H1 (cell line): ENCODE results near the gene ABHD6. TPM values are rescaled to one million over a fixed set of nuclear protein-coding genes. Genes with fewer than 3 reads are reported as not detected.

Experiments
- CTCF ChIA-PET: fragments of 300-600 bp; sonication (Branson Sonifier 250); formaldehyde crosslinking; loops from one replicate; lab custom pipeline; 2021; ENCODE audit not compliant: partially characterized antibody; lab: Charles Lee
- POLR2A ChIA-PET: fragments of 300-600 bp; sonication (Branson Sonifier 250); formaldehyde crosslinking; loops from one replicate; lab custom pipeline; 2021; ENCODE audit warnings: inconsistent platforms; ENCODE audit not compliant: partially characterized antibody; lab: Charles Lee
- DNase-seq, 2 experiments: peaks; one replicate each; pipeline versions ENCODE4 v3.0.0 to v3.0.0-alpha.2; 2010 to 2022; ENCODE audit warnings: low spot score in 2 of 2, low read depth in 1 of 2, mixed read lengths in 1 of 2
- FAIRE-seq: peaks from 2 replicates; lab custom pipeline; 2011; peaks lifted over from hg19 to GRCh38; lab: Jason Lieb, UNC
- H2AFZ ChIP-seq: 2 replicates; pipeline ENCODE4 v1.8.1; 2012; ENCODE audit warnings: low read length, inconsistent platforms
- H2AK5ac ChIP-seq: 2 replicates; pipeline ENCODE4 v1.6.1; 2013; ENCODE audit warnings: low read depth, low read length
- H2BK120ac ChIP-seq: replicated peaks from 2 replicates; pipeline ENCODE3; 2013; ENCODE audit warnings: low read depth, low read length, inconsistent platforms
- H2BK12ac ChIP-seq: 2 replicates; pipeline ENCODE4 v1.6.1; 2013; ENCODE audit warnings: low read depth, low read length
- H2BK15ac ChIP-seq: 2 replicates; pipeline ENCODE4 v1.6.1; 2013; ENCODE audit warnings: low read length
- H2BK20ac ChIP-seq: 2 replicates; pipeline ENCODE4 v1.6.1; 2013; ENCODE audit warnings: low read length
- H2BK5ac ChIP-seq: 2 replicates; pipeline ENCODE4 v1.6.1; 2013; ENCODE audit warnings: low read depth, low read length
- H3K14ac ChIP-seq: 2 replicates; pipeline ENCODE4 v1.6.1; 2013; ENCODE audit warnings: inconsistent platforms; ENCODE audit not compliant: insufficient read length
- H3K18ac ChIP-seq: 2 replicates; pipeline ENCODE4 v1.6.1; 2013; ENCODE audit warnings: low read length; ENCODE audit errors: extremely low read depth
- H3K23ac ChIP-seq: 2 replicates; pipeline ENCODE4 v1.6.1; 2013; ENCODE audit warnings: inconsistent platforms; ENCODE audit not compliant: insufficient read length
- H3K23me2 ChIP-seq: 2 replicates; pipeline ENCODE4 v1.6.1; 2013; ENCODE audit warnings: low read depth, low read length
- H3K27ac ChIP-seq: 2 replicates; pipeline ENCODE4 v1.6.1; 2011; ENCODE audit warnings: low read depth, low read length, inconsistent platforms
- H3K27me3 ChIP-seq, 4 experiments: replicated peaks in 1 of 4; 1 replicate in 1 of 4; 2 replicates in 3 of 4; pipeline versions ENCODE4 v1.6.1 to v1.8.1; 2011 to 2013; ENCODE audit warnings: low read length in 3 of 4, mild to moderate bottlenecking in 3 of 4, inconsistent platforms in 2 of 4, mixed read lengths in 2 of 4, moderate library complexity in 1 of 4; ENCODE audit not compliant: control insufficient read depth in 3 of 4, insufficient read depth in 3 of 4; ENCODE audit errors: extremely low read depth in 1 of 4
- H3K36me3 ChIP-seq, 4 experiments: 2 replicates each; pipeline versions ENCODE4 v1.6.1 to v1.8.1; 2011 to 2013; ENCODE audit warnings: mild to moderate bottlenecking in 4 of 4, low read length in 3 of 4, moderate library complexity in 2 of 4, control low read depth in 1 of 4, inconsistent platforms in 1 of 4; ENCODE audit not compliant: insufficient read depth in 4 of 4, control insufficient read depth in 2 of 4
- H3K4ac ChIP-seq: replicated peaks from 2 replicates; pipeline ENCODE3; 2013; ENCODE audit warnings: low read length, low read depth, mixed read lengths, inconsistent platforms; ENCODE audit not compliant: insufficient read length
- H3K4me1 ChIP-seq, 4 experiments: replicated peaks in 1 of 4; 1 replicate in 1 of 4; 2 replicates in 3 of 4; pipeline versions ENCODE4 v1.6.1 to v1.8.1; 2011 to 2013; ENCODE audit warnings: low read length in 3 of 4, inconsistent platforms in 2 of 4, mixed read lengths in 1 of 4; ENCODE audit not compliant: insufficient read depth in 4 of 4, control insufficient read depth in 3 of 4
- H3K4me2 ChIP-seq, 2 experiments: 2 replicates each; pipeline versions ENCODE4 v1.6.1 to v1.8.1; 2011 to 2013; ENCODE audit warnings: low read depth in 2 of 2, low read length in 2 of 2, control low read depth in 1 of 2, inconsistent platforms in 1 of 2, mild to moderate bottlenecking in 1 of 2; ENCODE audit not compliant: insufficient read depth in 1 of 2
- H3K4me3 ChIP-seq, 4 experiments: fragments of 200-600, 300-600 bp in 1 of 4; sonication (generic), shearing (Covaris generic), sonication (Bioruptor Twin) in 1 of 4; 2 replicates each; pipeline versions ENCODE4 v1.5.1 to v1.8.1; 2011 to 2016; ENCODE audit warnings: low read length in 4 of 4, low read depth in 3 of 4, control low read depth in 2 of 4, inconsistent platforms in 2 of 4, mild to moderate bottlenecking in 2 of 4, mixed read lengths in 1 of 4, moderate library complexity in 1 of 4; ENCODE audit not compliant: insufficient read depth in 2 of 4; ENCODE audit errors: extremely low read depth in 1 of 4
- H3K56ac ChIP-seq: replicated peaks from 2 replicates; pipeline ENCODE3; 2013; ENCODE audit warnings: low read depth, mild to moderate bottlenecking, mixed read lengths, low read length, inconsistent platforms; ENCODE audit not compliant: insufficient read length
- H3K79me1 ChIP-seq: 2 replicates; pipeline ENCODE4 v1.6.1; 2013; ENCODE audit warnings: low read depth, low read length, control low read depth
- H3K79me2 ChIP-seq, 2 experiments: 2 replicates each; pipeline versions ENCODE4 v1.6.1 to v1.8.1; 2012 to 2013; ENCODE audit warnings: low read length in 2 of 2, mild to moderate bottlenecking in 2 of 2, inconsistent platforms in 1 of 2; ENCODE audit not compliant: insufficient read depth in 2 of 2, control insufficient read depth in 1 of 2
- H3K9ac ChIP-seq, 4 experiments: replicated peaks in 1 of 4; 1 replicate in 1 of 4; 2 replicates in 3 of 4; pipeline versions ENCODE4 v1.6.1 to v1.8.1; 2011 to 2013; ENCODE audit warnings: low read depth in 3 of 4, low read length in 3 of 4, control low read depth in 2 of 4, mild to moderate bottlenecking in 2 of 4, moderate library complexity in 2 of 4, inconsistent platforms in 1 of 4; ENCODE audit errors: extremely low read depth in 1 of 4
- H3K9me3 ChIP-seq, 2 experiments: 2 replicates each; pipeline versions ENCODE4 v1.6.1 to v1.8.1; 2012 to 2013; ENCODE audit warnings: mild to moderate bottlenecking in 2 of 2, moderate library complexity in 2 of 2, control low read depth in 1 of 2, inconsistent platforms in 1 of 2, low read depth in 1 of 2, low read length in 1 of 2, mixed read lengths in 1 of 2; ENCODE audit not compliant: insufficient read depth in 2 of 2
- H4K20me1 ChIP-seq, 2 experiments: replicated peaks in 1 of 2; 2 replicates each; pipeline versions ENCODE3 to v1.8.1; 2011 to 2013; ENCODE audit warnings: inconsistent platforms in 2 of 2, low read length in 2 of 2, mild to moderate bottlenecking in 1 of 2; ENCODE audit not compliant: insufficient read depth in 2 of 2, control insufficient read depth in 1 of 2
- H4K5ac ChIP-seq: 2 replicates; pipeline ENCODE4 v1.6.1; 2013; ENCODE audit warnings: low read length, low read depth, mixed read lengths, inconsistent platforms; ENCODE audit not compliant: insufficient read length
- H4K8ac ChIP-seq: 2 replicates; pipeline ENCODE4 v1.8.0; 2013; ENCODE audit warnings: mild to moderate bottlenecking, moderate library complexity, low read length, inconsistent platforms; ENCODE audit not compliant: insufficient read depth; ENCODE audit errors: extremely low read depth
- H4K91ac ChIP-seq: replicated peaks from 2 replicates; pipeline ENCODE3; 2013; ENCODE audit warnings: low read length, mixed read lengths, inconsistent platforms; ENCODE audit not compliant: insufficient read length
- CHD1 ChIP-seq: IDR thresholded peaks from 2 replicates; pipeline ENCODE4 v1.6.1; 2012; ENCODE audit warnings: low read depth, low read length, improper control_type of control experiment
- EGR1 ChIP-seq: IDR thresholded peaks from 2 replicates; pipeline ENCODE4 v1.6.1; 2011; ENCODE audit warnings: low read depth, low read length, borderline replicate concordance
- KDM1A ChIP-seq: fragments of 200-600, 300-600 bp; sonication (generic); IDR thresholded peaks from 2 replicates; pipeline ENCODE4 v1.7.1; 2016; ENCODE audit warnings: mild to moderate bottlenecking, low read length, borderline replicate concordance
- KDM4A ChIP-seq: IDR thresholded peaks from one replicate; pipeline ENCODE4 v1.7.1; 2012; ENCODE audit warnings: low read depth, mild to moderate bottlenecking, moderate library complexity, low read length, inconsistent platforms; ENCODE audit not compliant: severe bottlenecking
- MAFK ChIP-seq: IDR thresholded peaks from 2 replicates; pipeline ENCODE4 v1.6.1; 2012; ENCODE audit warnings: low read depth, mild to moderate bottlenecking, improper control_type of control experiment, low read length
- NRF1 ChIP-seq: IDR thresholded peaks from 2 replicates; pipeline ENCODE4 v1.6.1; 2011; ENCODE audit warnings: mild to moderate bottlenecking, low read depth, low read length, improper control_type of control experiment
- PHF8 ChIP-seq: fragments of 200-600 bp; sonication (generic); conservative IDR thresholded peaks from 2 replicates; pipeline ENCODE4 v1.7.1; 2012; ENCODE audit warnings: low read depth, mild to moderate bottlenecking, inconsistent platforms, low read length, moderate library complexity
- SAP30 ChIP-seq: fragments of 300-600 bp; sonication (generic); IDR thresholded peaks from 2 replicates; pipeline ENCODE4 v1.7.1; 2012; ENCODE audit warnings: low read length, moderate library complexity, mild to moderate bottlenecking, inconsistent platforms; ENCODE audit not compliant: insufficient read depth, insufficient replicate concordance
- SIN3A ChIP-seq, 2 experiments: IDR thresholded peaks in 1 of 2; conservative IDR thresholded peaks in 1 of 2; 2 replicates each; pipeline ENCODE4 v1.6.1; 2011 to 2012; ENCODE audit warnings: low read length in 2 of 2, improper control_type of control experiment in 1 of 2, low read depth in 1 of 2, mild to moderate bottlenecking in 1 of 2
- SUZ12 ChIP-seq: fragments of 200-600 bp; sonication (generic); IDR thresholded peaks from 2 replicates; pipeline ENCODE4 v1.6.1; 2012; ENCODE audit warnings: mild to moderate bottlenecking, inconsistent platforms, low read length, moderate library complexity, mixed read lengths
- YY1 ChIP-seq: IDR thresholded peaks from 2 replicates; pipeline ENCODE4 v1.6.1; 2011; ENCODE audit warnings: low read depth, mild to moderate bottlenecking, low read length
- WGBS, 2 experiments: shearing (Covaris generic) in 1 of 2; methylation state at CpG; one replicate each; pipeline versions ENCODE4 v1.1.6 to v1.1.7; 2013 to 2015; ENCODE audit warnings: low lambda C conversion rate in 2 of 2, mixed read lengths in 2 of 2, inconsistent platforms in 1 of 2, low coverage in 1 of 2, missing lambda C conversion rate in 1 of 2; ENCODE audit not compliant: insufficient replicate concordance in 2 of 2, insufficient coverage in 1 of 2, insufficient read length in 1 of 2; ENCODE audit errors: extremely low coverage in 1 of 2, missing lambda C conversion rate in 1 of 2; 5-methylcytosine and 5-hydroxymethylcytosine counted together
- polyA plus RNA-seq, 7 experiments: library from polyadenylated mRNA; depleted of rRNA in 3 of 7; stranded (reverse) in 5 of 7; unstranded in 2 of 7; fragments of >200 nt in 5 of 7; fragments of 200-250 nt in 2 of 7; gene quantifications; 1 replicate in 5 of 7; 2 replicates in 1 of 7; 4 replicates in 1 of 7; pipeline versions ENCODE4 v1.2.1 to v1.2.3, GENCODE V29; 2011 to 2013; ENCODE audit warnings: missing spikeins in 2 of 7, mixed read lengths in 2 of 7
- total RNA-seq: library from RNA; stranded (reverse); fragmentation: NEBNext Ultra II Directional; extraction: Animal tissue kit (Norgen Biotek cat#: 25700); gene quantifications from 2 replicates; pipeline ENCODE4 v1.2.1, GENCODE V29; 2021

ABHD6 gene
- total and polyA plus RNA-seq, 2 of the 8 experiments (the other 6 are each of a cell fraction or from before 2014, with no cell fraction given) = 5.9 to 6.6 TPM

GRCh38 chr3:58237941-58238681 is 519 bp downstream of the ABHD6 start:
- ChIA-PET POLR2A (interaction anchor here (1.0 to 1.4 kb wide), 3 partner anchors 12 to 70 kb away, joined by 3 to 6 read pairs (median 5); partner anchors contain the start of genes HTD2 and RPP14), CTCF (interaction anchor here (0.7 to 3.3 kb wide), 10 partner anchors 11 to 68 kb away, joined by 3 to 11 read pairs (median 4); partner anchors contain the start of genes HTD2 and RPP14)
- H3K9ac ChIP-seq = peak overlapping the region in 2 of 4 experiments; percentile 34 to 48; a peak in 4 of 7 replicates
- peak; percentile 92 for TF ChIP-seq SAP30
- no peak for TF ChIP-seq EGR1
- peak; percentile 96 for TF ChIP-seq KDM4A
- no peak for TF ChIP-seq YY1
- TF ChIP-seq KDM1A = peak; percentile 9; the same call in 1 of the 2 replicates
- no peak for TF ChIP-seq NRF1
- TF ChIP-seq MAFK = no peak
- peak in 1 of 2 experiments; percentile 37; a peak in 1 of 4 replicates for TF ChIP-seq SIN3A (conservative IDR thresholded peaks at IDR 0.05 in 1 of 2, IDR thresholded peaks at IDR 0.05 in 1 of 2; ENCODE audit: low read depth in 1 of 2, low read length in 2 of 2)
- 0 out of 2 replicates have a peak, but pooled peaks have one; percentile 26 for TF ChIP-seq PHF8
- TF ChIP-seq CHD1 = no peak
- peak; percentile 63 for TF ChIP-seq SUZ12

More at GRCh38 chr3:58237941-58238681, 519 bp downstream of the ABHD6 start:
- Histone ChIP-seq H4K91ac (no peak overlapping the region), H3K14ac (no peak overlapping the region), H3K4me2 (peak overlapping the region; percentile 93 to 98), H3K9me3 (no peaks in the 10 kb centered on the region), H4K5ac (no peak overlapping the region), H3K4me3 (peak overlapping the region; percentile 75 to 90 (median 87)), H3K4ac (peak overlapping the region; percentile 72), H3K56ac (no peak overlapping the region), H2BK12ac (peak overlapping the region; percentile 60; the same call in 1 of the 2 replicates), H2AK5ac (no peak overlapping the region), H3K36me3 (no peaks in the 10 kb centered on the region), H3K23me2 (peaks cover 10% of the 10 kb centered on the region; the same call in 1 of the 2 replicates), H4K20me1 (peaks cover 0 to 2% of the 10 kb centered on the region in 2 experiments), H3K4me1 (peaks cover 0 to 6% (median 3%) of the 10 kb centered on the region in 4 experiments; a peak in 5 of 7 replicates), H3K27me3 (peaks cover 9 to 31% (median 30%) of the 10 kb centered on the region in 4 experiments), H3K23ac (no peak overlapping the region), H2BK20ac (no peak overlapping the region), H3K18ac (no peak overlapping the region; the same call in none of the 2 replicates), H2BK5ac (no peak overlapping the region), H2BK15ac (peak overlapping the region; percentile 72; the same call in 1 of the 2 replicates), H4K8ac (no peak overlapping the region), H3K27ac (no peak overlapping the region), H3K79me2 (no peaks in the 10 kb centered on the region), H2AFZ (peak overlapping the region; percentile 67; the same call in 1 of the 2 replicates), H2BK120ac (no peak overlapping the region), H3K79me1 (no peaks in the 10 kb centered on the region)
- FAIRE-seq (no peak), DNase-seq (peak in 1 of 2 experiments; percentile 69)
- 2% methylated on average over 53 of the region's 53 CpGs; no CpG with 5 or more reads in 1 of the 2 experiments for WGBS, 2 experiments
